Natural killer cell (primary cell): ENCODE data around the gene ADAMTS17. TPM values are rescaled to one million over a fixed set of nuclear protein-coding genes. Genes with fewer than 3 reads are reported as not detected.

Experiments used
- ATAC-seq, 3 donors: fragments of 150-1000 bp in 2 of 3; fragments of 200-7000 bp in 1 of 3; cut with Tn5 transposase; 1 replicate in 1 of 3; 2 replicates in 2 of 3; pipeline ENCODE4 v1.10.0; 2021; ENCODE audit warnings: mild to moderate bottlenecking in 2 of 3, moderate library complexity in 2 of 3
- DNase-seq, 2 donors: peaks; one replicate each; pipeline versions ENCODE4 v3.0.0 to v3.0.0-alpha.2; 2013 to 2021; ENCODE audit warnings: mixed read lengths in 1 of 2
- H3K27ac ChIP-seq: one replicate; pipeline ENCODE4 v1.5.1; 2013; ENCODE audit warnings: mild to moderate bottlenecking, low read length
- H3K27me3 ChIP-seq: one replicate; pipeline ENCODE4 v1.6.1; 2013; ENCODE audit warnings: low read length; ENCODE audit not compliant: control insufficient read depth, insufficient read depth
- H3K36me3 ChIP-seq: one replicate; pipeline ENCODE4 v1.6.1; 2013; ENCODE audit warnings: low read length; ENCODE audit not compliant: control insufficient read depth, insufficient read depth
- H3K4me1 ChIP-seq: one replicate; pipeline ENCODE4 v1.6.1; 2013; ENCODE audit warnings: low read length; ENCODE audit not compliant: control insufficient read depth, insufficient read depth
- H3K4me3 ChIP-seq: one replicate; pipeline ENCODE4 v1.5.1; 2013; ENCODE audit warnings: low read length
- H3K9me3 ChIP-seq: one replicate; pipeline ENCODE4 v1.6.1; 2013; ENCODE audit warnings: low read length; ENCODE audit not compliant: control insufficient read depth, insufficient read depth
- H3K27ac Mint-ChIP-seq, 2 donors: one replicate each; pipeline ENCODE4 v1.8.0; 2022; ENCODE audit warnings: mild to moderate bottlenecking in 2 of 2, mixed read lengths in 2 of 2, moderate library complexity in 1 of 2
- H3K27me3 Mint-ChIP-seq, 2 donors: one replicate each; pipeline ENCODE4 v1.8.0; 2022; ENCODE audit warnings: low read depth in 2 of 2, mixed read lengths in 2 of 2
- H3K36me3 Mint-ChIP-seq: one replicate; pipeline ENCODE4 v1.8.0; 2022; ENCODE audit warnings: mixed read lengths
- H3K4me1 Mint-ChIP-seq, 2 donors: one replicate each; pipeline ENCODE4 v1.8.0; 2022; ENCODE audit warnings: mixed read lengths in 2 of 2
- H3K4me3 Mint-ChIP-seq: one replicate; pipeline ENCODE4 v1.8.0; 2022; ENCODE audit warnings: mild to moderate bottlenecking, moderate library complexity, mixed read lengths
- H3K9me3 Mint-ChIP-seq, 2 donors: one replicate each; pipeline ENCODE4 v1.8.0; 2022; ENCODE audit warnings: mixed read lengths in 2 of 2
- CTCF ChIP-seq: fragments of 200-600 bp; IDR thresholded peaks from one replicate; pipeline ENCODE4 v1.8.0; 2022; ENCODE audit warnings: antibody characterized with exemption
- WGBS: methylation state at CpG from one replicate; pipeline ENCODE4 v1.1.7; 2013; ENCODE audit warnings: missing lambda C conversion rate; ENCODE audit not compliant: insufficient coverage; 5-methylcytosine and 5-hydroxymethylcytosine counted together
- intact Hi-C: fragments of 100-400 bp; cut with micrococcal nuclease; formaldehyde crosslinking; loops from one replicate; pipeline ENCODE4 v1.14.2; 2022
- total RNA-seq, 4 donors: library from RNA; stranded (reverse); fragments of 120-200 nt in 1 of 4; gene quantifications; one replicate each; pipeline versions ENCODE4 v1.2.3 to v1.2.4, GENCODE V29; 2013 to 2022

The ADAMTS17 gene
- total RNA-seq, 3 donors from 2014 or later (not counting 1 experiment from before 2014, with no cell fraction given): 4.8 to 9.5 (median 5.3) TPM

- intact Hi-C loops: no loop called here
- no peak overlapping the region for H3K27ac Mint-ChIP-seq
Measured at GRCh38 chr15:100156201-100156600, 185.6 kb downstream of the ADAMTS17 start.

GRCh38 chr15:100154338-100154737, 187.4 kb downstream of the ADAMTS17 start:
- TF ChIP-seq CTCF: no peak
- no peaks in the 10 kb centered on the region for H3K4me1 ChIP-seq
- H3K4me1 Mint-ChIP-seq: no peaks in the 10 kb centered on the region
- H3K27me3 ChIP-seq: no peaks in the 10 kb centered on the region
- H3K36me3 Mint-ChIP-seq: no peaks in the 10 kb centered on the region
- DNase-seq: no peak
- ATAC-seq: no peak
- no peak overlapping the region for H3K4me3 ChIP-seq
- no peak overlapping the region for H3K4me3 Mint-ChIP-seq
- no peaks in the 10 kb centered on the region for H3K9me3 Mint-ChIP-seq
- H3K27ac ChIP-seq: no peak overlapping the region
- H3K27ac Mint-ChIP-seq: no peak overlapping the region
- H3K9me3 ChIP-seq: no peaks in the 10 kb centered on the region
- intact Hi-C loops: no loop called here
- no peaks in the 10 kb centered on the region for H3K36me3 ChIP-seq
- peaks cover 8 to 13% of the 10 kb centered on the region in 2 donors for H3K27me3 Mint-ChIP-seq
- 74% methylated on average over 8 of the region's 8 CpGs for WGBS

More at GRCh38 chr15:100156201-100156600, 185.6 kb downstream of the ADAMTS17 start:
- Histone ChIP-seq H3K4me1 (no peaks in the 10 kb centered on the region), H3K4me3 (no peak overlapping the region), H3K27ac (no peak overlapping the region), H3K9me3 (no peaks in the 10 kb centered on the region), H3K27me3 (no peaks in the 10 kb centered on the region), H3K36me3 (no peaks in the 10 kb centered on the region)
- DNase-seq: no peak
- no peak for TF ChIP-seq CTCF
- no peak overlapping the region for H3K4me3 Mint-ChIP-seq
- WGBS: 84% methylated on average over 6 of the region's 6 CpGs
- no peak for ATAC-seq
- H3K36me3 Mint-ChIP-seq: no peaks in the 10 kb centered on the region
- no peaks in the 10 kb centered on the region for H3K4me1 Mint-ChIP-seq
- H3K9me3 Mint-ChIP-seq: no peaks in the 10 kb centered on the region
- peaks cover 0 to 4% of the 10 kb centered on the region in 2 donors for H3K27me3 Mint-ChIP-seq

GRCh38 chr15:100152463-100152862, 189.3 kb downstream of the ADAMTS17 start:
- peaks cover 9 to 13% of the 10 kb centered on the region in 2 donors for H3K27me3 Mint-ChIP-seq
- intact Hi-C loops: no loop called here
- Histone ChIP-seq H3K4me3 (no peak overlapping the region), H3K9me3 (peaks cover 9% of the 10 kb centered on the region), H3K27ac (no peak overlapping the region), H3K36me3 (no peaks in the 10 kb centered on the region), H3K27me3 (no peaks in the 10 kb centered on the region), H3K4me1 (no peaks in the 10 kb centered on the region)
- H3K36me3 Mint-ChIP-seq: peaks cover 14% of the 10 kb centered on the region
- 87% methylated on average over 8 of the region's 8 CpGs for WGBS
- DNase-seq: no peak
- H3K4me1 Mint-ChIP-seq: no peaks in the 10 kb centered on the region
- ATAC-seq: no peak
- H3K4me3 Mint-ChIP-seq: no peak overlapping the region
- TF ChIP-seq CTCF: no peak
- peaks cover 2 to 8% of the 10 kb centered on the region in 2 donors for H3K9me3 Mint-ChIP-seq
- no peak overlapping the region for H3K27ac Mint-ChIP-seq

- Histone ChIP-seq H3K27me3 (no peaks in the 10 kb centered on the region), H3K9me3 (peaks cover 9% of the 10 kb centered on the region), H3K4me3 (no peak overlapping the region), H3K36me3 (no peaks in the 10 kb centered on the region), H3K27ac (no peak overlapping the region), H3K4me1 (no peaks in the 10 kb centered on the region)
- Mint-ChIP-seq H3K36me3 (peaks cover 21% of the 10 kb centered on the region), H3K27ac (no peak overlapping the region), H3K9me3 (peaks cover 4 to 12% of the 10 kb centered on the region in 2 donors), H3K4me1 (no peaks in the 10 kb centered on the region), H3K4me3 (no peak overlapping the region), H3K27me3 (peaks cover 5 to 13% of the 10 kb centered on the region in 2 donors)
- intact Hi-C loops: no loop called here
- no peak for TF ChIP-seq CTCF
- 80% methylated on average over 8 of the region's 8 CpGs for WGBS
- no peak for ATAC-seq
- DNase-seq: no peak
Measured at GRCh38 chr15:100150906-100151305, 190.9 kb downstream of the ADAMTS17 start.
